NOMO-1 (cell line): ENCODE measurements around the gene SSR4.
"Not testable (repeated sequence)": the region's sequence is repeated elsewhere in the genome, so short reads cannot be mapped to it uniquely, and the experiment has no call there.

ENCODE experiments used
- DNase-seq, 2 experiments: peaks; one replicate each; lab custom pipeline; 2025; ENCODE audit not compliant: unreplicated experiment in 2 of 2; lab: John Stamatoyannopoulos, UW

SSR4 gene

GRCh38 chrX:153803211-153804099 lies 9.0 kb downstream of the SSR4 start:
- no peak for DNase-seq

GRCh38 chrX:153804100-153804595 lies 9.7 kb downstream of the SSR4 start:
- no peak for DNase-seq

DNA sequence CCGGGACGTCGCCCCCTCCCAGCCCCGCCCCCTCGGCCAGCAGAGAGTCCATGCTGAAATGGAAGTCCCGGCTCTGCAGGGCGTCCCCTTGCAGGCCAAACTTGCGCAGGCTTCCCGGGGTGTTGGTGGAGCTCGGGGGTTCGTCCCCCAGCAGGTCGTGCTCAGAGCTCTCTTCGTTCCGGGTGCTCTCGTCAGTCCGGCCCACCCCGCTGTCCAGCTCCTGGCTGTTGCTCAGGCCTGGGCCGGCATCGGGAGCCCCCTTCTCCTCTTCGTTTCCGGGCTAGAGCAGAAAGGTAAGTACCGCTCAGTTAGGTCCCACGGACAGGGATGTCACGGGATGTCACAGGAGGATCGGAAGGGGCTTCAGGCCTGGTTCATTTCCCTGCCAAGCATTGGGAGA lies 10.2 kb downstream of the SSR4 start:
- DNase-seq = no peak

DNA sequence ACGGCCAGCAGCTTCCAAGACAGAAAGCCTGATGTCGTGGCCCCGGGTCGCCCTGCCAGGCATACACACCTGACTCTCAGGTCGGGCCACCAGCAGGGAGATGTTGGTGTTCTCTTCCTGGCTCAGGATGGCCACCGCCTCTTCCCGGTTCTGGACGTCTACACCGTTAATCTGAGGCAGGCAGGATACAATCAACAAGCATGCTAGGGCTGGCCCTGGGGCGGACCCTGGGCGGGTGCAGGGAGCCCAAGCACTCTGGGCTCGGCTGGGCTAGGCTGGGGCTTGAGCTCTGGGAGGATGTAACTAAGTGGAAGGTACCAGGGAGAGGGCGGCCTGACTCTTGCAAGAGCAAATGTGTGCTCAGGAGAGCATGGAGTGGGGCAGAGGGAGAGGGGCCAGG lies 11.0 kb downstream of the SSR4 start:
- no peak for DNase-seq

DNA sequence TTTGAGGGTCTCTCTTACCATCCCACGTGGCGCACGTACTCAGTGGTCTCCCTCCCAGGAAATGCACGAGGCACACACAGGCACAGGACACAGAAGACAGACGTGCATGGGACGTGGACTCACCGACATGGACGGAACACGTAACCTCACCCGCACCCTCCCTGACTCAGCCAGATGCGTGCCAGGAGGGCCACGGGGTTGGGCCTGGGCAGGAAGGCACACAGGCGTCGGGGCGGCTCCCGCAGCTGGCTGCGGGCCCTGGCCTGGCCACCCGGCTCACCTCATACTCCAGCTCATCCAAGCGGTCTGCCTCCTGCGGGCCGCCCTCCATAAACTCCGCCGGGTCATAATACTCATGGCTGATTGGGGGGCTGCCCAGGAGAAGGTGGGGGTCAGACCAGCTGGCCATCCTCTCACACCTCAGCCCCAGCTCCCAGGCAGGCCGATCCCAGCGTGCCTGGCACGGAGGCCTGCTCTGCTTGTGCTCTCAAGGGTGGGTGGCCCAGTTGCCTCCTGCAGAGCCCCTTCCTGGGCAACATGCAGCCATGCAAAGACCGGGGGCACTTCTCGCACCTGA lies 12.6 kb downstream of the SSR4 start:
- no peak for DNase-seq

GRCh38 chrX:153807976-153808375 lies 13.5 kb downstream of the SSR4 start:
- no peak for DNase-seq

GRCh38 chrX:153812220-153812619 lies 17.8 kb downstream of the SSR4 start:
- no peak for DNase-seq

DNA sequence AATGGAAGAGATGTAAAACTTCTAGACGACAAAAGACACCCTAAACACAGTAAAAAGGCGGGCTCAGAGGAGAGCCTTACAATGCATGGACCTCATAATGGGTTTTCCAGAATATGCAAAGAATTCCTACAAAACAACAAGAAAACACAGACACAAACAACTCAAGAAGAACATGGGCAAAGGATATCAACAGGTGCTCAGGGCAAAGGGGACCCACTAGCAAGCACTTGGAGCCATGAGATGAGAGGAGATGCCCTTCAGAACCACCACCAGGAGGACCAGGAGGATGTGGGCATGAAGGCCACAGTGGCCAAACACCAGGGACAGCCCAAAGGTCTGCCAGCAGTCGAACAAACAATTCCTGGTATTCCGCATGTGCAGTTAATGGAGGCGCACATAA lies 18.7 kb downstream of the SSR4 start:
- no peak for DNase-seq

GRCh38 chrX:153814591-153815315 lies 20.3 kb downstream of the SSR4 start:
- no peak for DNase-seq

GRCh38 chrX:153816831-153817690 lies 22.6 kb downstream of the SSR4 start:
- DNase-seq = no peak

- DNase-seq = not testable (repeated sequence)
Observed at GRCh38 chrX:153818064-153818463, 23.6 kb downstream of the SSR4 start.

- no peak for DNase-seq
Observed at GRCh38 chrX:153818571-153819383, 24.3 kb downstream of the SSR4 start.

- no peak for DNase-seq
Observed at GRCh38 chrX:153819384-153820040, 25.0 kb downstream of the SSR4 start.

DNA sequence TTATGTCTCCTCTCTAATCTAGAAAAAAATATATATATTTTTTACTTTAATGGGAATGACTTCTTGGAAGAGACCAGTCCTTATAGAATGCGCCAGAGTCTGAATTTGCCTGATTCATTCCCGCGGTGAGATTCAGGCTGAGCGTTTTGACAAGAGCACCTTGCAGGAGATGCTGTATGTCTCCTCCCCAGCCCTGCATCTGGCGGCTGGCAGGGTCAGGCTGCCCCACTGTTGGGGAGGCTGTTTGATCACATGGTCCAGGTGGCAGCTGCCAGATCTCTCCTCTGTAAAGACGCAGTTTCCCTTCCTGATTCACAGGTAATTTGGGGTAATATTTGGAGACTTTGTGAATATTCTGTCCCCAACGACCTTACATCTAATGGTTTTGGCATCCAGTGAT lies 26.1 kb downstream of the SSR4 start:
- DNase-seq = no peak

DNA sequence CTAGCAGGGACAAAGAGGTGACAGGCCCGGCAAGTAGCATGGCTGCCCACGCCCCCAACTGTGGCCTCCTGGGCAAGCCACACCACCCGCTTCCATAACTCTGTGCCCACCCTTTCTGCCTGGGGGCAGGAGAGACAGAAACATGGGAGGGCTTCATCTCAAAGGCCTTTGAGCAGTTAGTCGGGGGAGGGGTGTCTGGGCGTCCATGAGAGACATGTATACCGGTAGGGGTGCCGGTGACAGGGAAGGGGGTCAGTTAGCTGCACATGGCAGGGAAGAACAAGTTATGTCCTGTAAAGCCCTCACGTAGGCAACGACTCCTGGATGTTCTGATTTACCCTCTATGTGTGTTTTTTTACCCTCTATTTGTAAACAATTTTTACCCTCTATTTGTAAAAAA lies 26.6 kb downstream of the SSR4 start:
- no peak for DNase-seq

GRCh38 chrX:153824348-153824747 lies 29.9 kb downstream of the SSR4 start:
- DNase-seq = no peak

DNA sequence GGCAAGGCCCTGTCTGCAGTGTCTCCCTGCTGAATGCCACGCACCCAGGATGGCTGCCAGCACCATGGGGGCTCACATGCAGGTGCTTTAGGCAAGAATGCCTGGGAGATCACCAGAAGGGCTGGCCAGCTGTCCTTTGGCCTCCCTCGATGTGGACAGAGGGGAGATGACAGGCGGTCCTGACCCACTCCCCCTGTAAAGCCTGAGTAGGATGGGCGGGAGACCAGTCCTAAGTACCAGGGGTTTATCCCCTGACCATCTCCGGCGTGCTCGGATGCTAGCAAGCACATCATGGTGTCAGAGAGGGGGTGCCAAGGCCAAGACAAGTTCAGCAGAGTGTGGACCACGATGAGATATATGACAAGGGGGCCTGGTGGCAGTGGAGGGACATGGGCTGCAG lies 30.6 kb downstream of the SSR4 start:
- DNase-seq = no peak

DNA sequence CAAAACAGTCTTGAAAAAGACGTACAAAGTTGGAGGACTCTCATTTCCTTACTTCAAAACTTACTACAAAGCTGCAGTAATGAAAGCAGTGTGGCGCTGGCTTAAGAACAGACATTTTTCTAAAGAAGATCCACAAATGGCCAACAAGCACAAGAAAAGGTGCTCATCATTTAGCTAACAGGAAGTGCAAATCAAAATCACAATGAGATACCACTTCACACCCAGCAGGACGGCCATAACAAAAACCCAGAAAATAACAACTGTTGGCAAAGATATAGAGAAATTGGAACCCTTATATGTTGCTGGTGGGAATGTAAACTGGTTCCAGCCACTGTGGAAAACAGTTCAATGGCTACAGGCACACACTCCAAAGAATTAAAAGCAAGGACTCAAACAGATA lies 32.5 kb downstream of the SSR4 start:
- DNase-seq = no peak

DNA sequence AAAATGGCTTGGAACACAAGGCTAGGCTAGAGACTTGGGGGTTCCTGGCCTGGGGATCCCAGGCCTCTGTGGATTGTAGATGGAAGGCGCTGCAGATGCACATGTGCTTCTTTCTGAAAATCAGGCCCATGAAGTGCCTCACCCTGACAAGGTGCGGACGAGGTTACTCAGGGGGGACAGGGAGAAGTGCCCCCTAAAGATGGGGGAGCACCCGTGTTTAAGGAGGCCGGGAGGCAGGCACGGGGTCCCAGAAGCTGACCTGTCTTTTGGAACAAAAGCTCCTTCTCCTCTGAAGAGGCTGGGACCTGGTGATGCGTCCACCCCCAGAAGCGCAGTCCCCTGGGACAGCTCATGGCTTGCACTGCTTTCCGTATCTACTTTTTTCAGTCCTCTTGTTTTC lies 33.4 kb downstream of the SSR4 start:
- no peak for DNase-seq
